ENCODE results near the gene SHROOM3.

Gene SHROOM3

GRCh38 chr4:76781698-76782595 lies 346.9 kb downstream of the SHROOM3 start:
- DNase-seq (ENCODE audit: low spot score): peak; percentile 47
- TF ChIP-seq, protein P1, sequence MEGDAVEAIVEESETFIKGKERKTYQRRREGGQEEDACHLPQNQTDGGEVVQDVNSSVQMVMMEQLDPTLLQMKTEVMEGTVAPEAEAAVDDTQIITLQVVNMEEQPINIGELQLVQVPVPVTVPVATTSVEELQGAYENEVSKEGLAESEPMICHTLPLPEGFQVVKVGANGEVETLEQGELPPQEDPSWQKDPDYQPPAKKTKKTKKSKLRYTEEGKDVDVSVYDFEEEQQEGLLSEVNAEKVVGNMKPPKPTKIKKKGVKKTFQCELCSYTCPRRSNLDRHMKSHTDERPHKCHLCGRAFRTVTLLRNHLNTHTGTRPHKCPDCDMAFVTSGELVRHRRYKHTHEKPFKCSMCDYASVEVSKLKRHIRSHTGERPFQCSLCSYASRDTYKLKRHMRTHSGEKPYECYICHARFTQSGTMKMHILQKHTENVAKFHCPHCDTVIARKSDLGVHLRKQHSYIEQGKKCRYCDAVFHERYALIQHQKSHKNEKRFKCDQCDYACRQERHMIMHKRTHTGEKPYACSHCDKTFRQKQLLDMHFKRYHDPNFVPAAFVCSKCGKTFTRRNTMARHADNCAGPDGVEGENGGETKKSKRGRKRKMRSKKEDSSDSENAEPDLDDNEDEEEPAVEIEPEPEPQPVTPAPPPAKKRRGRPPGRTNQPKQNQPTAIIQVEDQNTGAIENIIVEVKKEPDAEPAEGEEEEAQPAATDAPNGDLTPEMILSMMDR (IDR thresholded peaks at IDR 0.05; ENCODE audit: extremely low read depth, missing control alignments): no peak

DNA sequence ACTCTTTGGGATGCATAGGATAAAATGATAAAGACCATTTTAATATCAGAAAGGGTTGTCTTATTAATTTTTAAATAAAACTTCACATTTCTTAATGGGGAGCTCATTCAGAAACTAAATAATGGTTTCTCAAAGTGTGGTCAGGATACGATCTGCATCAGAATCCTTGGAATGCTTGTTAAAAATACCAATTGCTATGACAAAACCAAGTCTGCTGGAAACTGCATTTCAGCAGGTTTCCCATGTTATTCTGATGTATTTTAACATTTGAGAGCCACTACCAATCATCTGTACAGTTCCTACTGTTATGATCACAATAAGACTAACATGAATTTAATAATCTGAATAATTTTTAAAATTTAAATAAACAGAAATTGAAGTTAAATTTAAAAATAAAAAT lies 347.8 kb downstream of the SHROOM3 start:
- no peak for DNase-seq (ENCODE audit: low spot score)
- TF ChIP-seq, protein P1 (IDR thresholded peaks at IDR 0.05; ENCODE audit: extremely low read depth, missing control alignments): no peak

DNA sequence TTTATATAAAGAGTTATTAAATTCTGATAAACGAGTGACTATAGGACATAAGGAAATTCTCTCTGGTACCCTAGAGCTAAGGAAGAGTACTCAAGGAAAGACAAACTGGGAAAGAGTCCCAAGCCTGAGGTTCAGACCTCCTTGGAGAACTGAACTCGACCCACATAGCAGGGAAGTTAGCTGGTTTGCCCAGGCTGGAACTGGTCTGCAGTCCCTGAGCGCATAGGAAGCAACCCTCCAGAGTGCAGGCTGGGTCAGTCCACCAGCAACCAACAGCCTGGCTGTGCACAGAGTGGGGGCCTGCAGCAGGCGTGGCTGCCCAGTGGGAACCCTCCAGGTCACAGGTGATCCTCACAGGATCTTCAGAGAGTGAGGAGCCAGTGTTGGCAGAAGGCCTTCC lies 348.8 kb downstream of the SHROOM3 start:
- DNase-seq (ENCODE audit: low spot score): no peak
- TF ChIP-seq, protein P1 (IDR thresholded peaks at IDR 0.05; ENCODE audit: extremely low read depth, missing control alignments): no peak

- TF ChIP-seq, protein P1 (IDR thresholded peaks at IDR 0.05; ENCODE audit: extremely low read depth, missing control alignments): no peak
- no peak for DNase-seq (ENCODE audit: low spot score)
These were observed 349.2 kb downstream of the SHROOM3 start for GRCh38 chr4:76784237-76784636.

DNA sequence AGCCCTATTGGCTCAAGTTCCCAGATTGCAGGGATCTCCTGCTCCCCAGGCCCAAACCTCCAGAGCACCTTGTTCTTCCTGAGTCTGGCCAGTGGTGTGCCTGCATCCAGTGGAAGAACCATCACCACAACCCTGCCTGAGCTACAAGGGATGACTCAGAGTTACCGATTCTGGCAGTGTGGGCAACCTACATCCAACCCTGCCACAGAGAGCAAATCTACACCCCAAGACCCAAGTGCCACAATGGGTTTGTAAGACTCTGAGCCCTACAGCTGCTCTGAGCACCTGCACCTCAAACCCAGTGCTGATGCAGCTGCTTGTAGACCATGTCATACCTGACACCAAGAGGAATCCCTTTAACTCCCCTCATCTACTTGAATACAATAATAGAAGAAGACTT lies 352.9 kb downstream of the SHROOM3 start:
- TF ChIP-seq, protein P1 (IDR thresholded peaks at IDR 0.05; ENCODE audit: extremely low read depth, missing control alignments): no peak
- DNase-seq (ENCODE audit: low spot score): no peak

DNA sequence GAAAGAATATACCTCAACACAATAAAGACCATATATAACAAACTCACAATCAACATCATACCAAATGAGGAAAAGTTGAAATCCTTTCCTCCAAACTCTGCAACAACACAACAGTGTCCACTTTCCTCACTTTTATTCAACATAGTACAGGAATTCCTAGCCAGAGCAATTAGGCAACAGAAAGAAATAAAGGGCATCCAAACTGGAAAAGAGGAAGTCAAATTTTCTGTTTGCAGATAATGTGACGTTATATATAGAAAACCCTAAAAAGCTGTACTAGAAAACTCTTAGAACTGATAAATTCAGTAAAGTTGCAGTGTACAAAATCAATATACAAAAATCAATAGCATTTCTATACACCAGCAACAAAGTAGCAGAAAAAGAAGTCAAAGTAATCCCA lies 355.3 kb downstream of the SHROOM3 start:
- DNase-seq (ENCODE audit: low spot score): no peak
- TF ChIP-seq, protein P1 (IDR thresholded peaks at IDR 0.05; ENCODE audit: extremely low read depth, missing control alignments): no peak

DNA sequence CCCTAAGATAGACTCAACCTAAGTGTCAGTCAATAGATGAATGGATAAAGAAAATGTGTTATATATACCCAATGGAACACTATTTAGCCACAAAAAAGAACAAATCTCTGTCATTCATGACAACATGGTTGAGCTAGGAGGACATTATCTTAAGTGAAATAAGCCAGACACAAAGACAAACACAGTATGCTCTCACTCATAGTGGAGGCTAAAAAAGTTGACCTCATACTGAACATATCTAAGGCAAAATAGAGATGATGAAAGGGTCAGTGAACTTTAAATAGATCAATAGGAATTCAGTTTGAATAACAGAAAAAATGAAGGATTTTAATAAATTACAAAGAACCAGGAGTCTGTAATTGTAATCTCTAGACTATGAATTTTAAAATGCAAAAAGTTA lies 356.4 kb downstream of the SHROOM3 start:
- TF ChIP-seq, protein P1 (IDR thresholded peaks at IDR 0.05; ENCODE audit: extremely low read depth, missing control alignments): no peak
- no peak for DNase-seq (ENCODE audit: low spot score)
